Fibroblast of lung (primary cell): ENCODE results near the gene C17orf50. TPM values are rescaled to one million over a fixed set of nuclear protein-coding genes. Genes with fewer than 3 reads are reported as not detected.
A peak's percentile ranks its signal among the peaks of the same experiment; 100 is the strongest.

Experiments used
- DNase-seq, 2 donors: peaks; one replicate each; pipeline versions ENCODE4 v3.0.0 to v3.0.0-alpha.2; 2010; ENCODE audit warnings: low read depth in 2 of 2
- H2AFZ ChIP-seq: 2 replicates; pipeline ENCODE4 v1.5.1; 2012; ENCODE audit warnings: low read length, control low read depth, inconsistent platforms
- H3K27ac ChIP-seq: 2 replicates; pipeline ENCODE4 v1.5.1; 2011; ENCODE audit warnings: low read length, control low read depth; ENCODE audit not compliant: insufficient read depth
- H3K27me3 ChIP-seq: 2 replicates; pipeline ENCODE4 v1.5.1; 2011; ENCODE audit warnings: mild to moderate bottlenecking, low read length; ENCODE audit not compliant: control insufficient read depth, insufficient read depth
- H3K36me3 ChIP-seq: 2 replicates; pipeline ENCODE4 v1.5.1; 2011; ENCODE audit warnings: low read length; ENCODE audit not compliant: control insufficient read depth, insufficient read depth
- H3K4me1 ChIP-seq: 2 replicates; pipeline ENCODE4 v1.5.1; 2011; ENCODE audit warnings: low read length; ENCODE audit not compliant: control insufficient read depth, insufficient read depth; ENCODE audit errors: extremely low read depth
- H3K4me2 ChIP-seq: 2 replicates; pipeline ENCODE4 v1.5.1; 2011; ENCODE audit warnings: low read length, control low read depth; ENCODE audit not compliant: insufficient read depth; ENCODE audit errors: extremely low read depth
- H3K4me3 ChIP-seq, 4 experiments: fragments of 200-600 bp in 1 of 4; sonication (generic) in 1 of 4; replicated peaks in 1 of 4; 2 replicates each; pipeline ENCODE4 v1.5.1; 2011 to 2016; ENCODE audit warnings: low read length in 4 of 4, low read depth in 3 of 4, mild to moderate bottlenecking in 3 of 4, control low read depth in 2 of 4, inconsistent platforms in 1 of 4, mixed read lengths in 1 of 4; ENCODE audit not compliant: insufficient read depth in 1 of 4; ENCODE audit errors: control extremely low read depth in 1 of 4
- H3K79me2 ChIP-seq: 2 replicates; pipeline ENCODE4 v1.5.1; 2012; ENCODE audit warnings: mild to moderate bottlenecking, low read length, inconsistent platforms; ENCODE audit not compliant: control insufficient read depth, insufficient read depth
- H3K9ac ChIP-seq: 2 replicates; pipeline ENCODE4 v1.5.1; 2011; ENCODE audit warnings: mild to moderate bottlenecking, low read length, control low read depth; ENCODE audit not compliant: insufficient read depth
- H3K9me3 ChIP-seq: 2 replicates; pipeline ENCODE4 v1.5.1; 2012; ENCODE audit warnings: low read depth, low read length; ENCODE audit not compliant: control insufficient read depth, insufficient read depth
- H4K20me1 ChIP-seq: 2 replicates; pipeline ENCODE4 v1.5.1; 2011; ENCODE audit warnings: low read length; ENCODE audit not compliant: control insufficient read depth, insufficient read depth; ENCODE audit errors: extremely low read depth
- EZH2 ChIP-seq: IDR thresholded peaks from 2 replicates; pipeline ENCODE4 v1.5.1; 2012; ENCODE audit warnings: low read length, control low read depth, mild to moderate bottlenecking; ENCODE audit errors: missing control alignments
- polyA plus RNA-seq, 2 donors: library from polyadenylated mRNA; depleted of rRNA in 1 of 2; stranded (reverse) in 1 of 2; unstranded in 1 of 2; fragments of >200 nt; gene quantifications; 2 replicates each; pipeline ENCODE4 v1.2.1, GENCODE V29; 2011 to 2012; ENCODE audit warnings: missing spikeins in 1 of 2
- total RNA-seq: library from RNA; depleted of rRNA; stranded (reverse); fragments of >200 nt; gene quantifications from 2 replicates; pipeline ENCODE4 v1.2.1, GENCODE V29; 2014
- TF ChIP-seq, protein P1 (sequence below), 2 donors: IDR thresholded peaks in 1 of 2; conservative IDR thresholded peaks in 1 of 2; 1 replicate in 1 of 2; 2 replicates in 1 of 2; pipeline ENCODE4 v1.5.1; 2011 to 2012; ENCODE audit warnings: low read length in 2 of 2, control low read depth in 1 of 2, inconsistent platforms in 1 of 2, low read depth in 1 of 2, mild to moderate bottlenecking in 1 of 2

The C17orf50 gene
- total and polyA plus RNA-seq, 2 donors (not counting 1 experiment from before 2014, with no cell fraction given) = not detected

DNA sequence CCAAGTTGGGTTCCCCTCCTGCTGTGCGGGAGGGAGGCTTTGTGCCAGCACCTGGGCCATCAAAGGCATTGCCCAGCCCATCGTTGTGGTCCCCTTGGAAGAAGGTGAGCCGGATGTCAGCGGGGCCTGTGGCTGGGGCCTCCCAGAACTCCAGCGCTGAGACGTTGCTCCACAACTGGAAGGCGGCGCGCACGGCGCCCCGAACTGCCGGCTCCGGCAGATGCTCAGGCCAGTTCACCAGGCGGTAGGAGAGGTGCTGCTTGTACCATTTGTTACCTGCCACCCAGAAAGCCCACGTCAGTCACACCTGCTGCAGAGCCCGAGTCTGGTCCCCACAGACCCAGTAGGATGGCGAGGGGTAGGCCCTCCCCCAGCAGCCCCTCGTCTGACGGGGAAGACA is 12.4 kb downstream of the C17orf50 start:
- no peak overlapping the region for H2AFZ ChIP-seq
- H4K20me1 ChIP-seq = no peaks in the 10 kb centered on the region
- H3K27me3 ChIP-seq = peaks cover 17% of the 10 kb centered on the region
- H3K4me3 ChIP-seq = no peak overlapping the region
- no peak overlapping the region for H3K9ac ChIP-seq
- TF ChIP-seq EZH2 = no peak
- TF ChIP-seq, protein P1, sequence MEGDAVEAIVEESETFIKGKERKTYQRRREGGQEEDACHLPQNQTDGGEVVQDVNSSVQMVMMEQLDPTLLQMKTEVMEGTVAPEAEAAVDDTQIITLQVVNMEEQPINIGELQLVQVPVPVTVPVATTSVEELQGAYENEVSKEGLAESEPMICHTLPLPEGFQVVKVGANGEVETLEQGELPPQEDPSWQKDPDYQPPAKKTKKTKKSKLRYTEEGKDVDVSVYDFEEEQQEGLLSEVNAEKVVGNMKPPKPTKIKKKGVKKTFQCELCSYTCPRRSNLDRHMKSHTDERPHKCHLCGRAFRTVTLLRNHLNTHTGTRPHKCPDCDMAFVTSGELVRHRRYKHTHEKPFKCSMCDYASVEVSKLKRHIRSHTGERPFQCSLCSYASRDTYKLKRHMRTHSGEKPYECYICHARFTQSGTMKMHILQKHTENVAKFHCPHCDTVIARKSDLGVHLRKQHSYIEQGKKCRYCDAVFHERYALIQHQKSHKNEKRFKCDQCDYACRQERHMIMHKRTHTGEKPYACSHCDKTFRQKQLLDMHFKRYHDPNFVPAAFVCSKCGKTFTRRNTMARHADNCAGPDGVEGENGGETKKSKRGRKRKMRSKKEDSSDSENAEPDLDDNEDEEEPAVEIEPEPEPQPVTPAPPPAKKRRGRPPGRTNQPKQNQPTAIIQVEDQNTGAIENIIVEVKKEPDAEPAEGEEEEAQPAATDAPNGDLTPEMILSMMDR (conservative IDR thresholded peaks at IDR 0.05 in 1 of 2, IDR thresholded peaks at IDR 0.05 in 1 of 2; ENCODE audit: low read depth in 1 of 2, low read length in 2 of 2) = no peak
- no peak for DNase-seq
- no peak overlapping the region for H3K27ac ChIP-seq
- H3K4me2 ChIP-seq = no peak overlapping the region
- H3K9me3 ChIP-seq = no peaks in the 10 kb centered on the region
- H3K4me1 ChIP-seq = peaks cover 10% of the 10 kb centered on the region
- H3K36me3 ChIP-seq = no peaks in the 10 kb centered on the region
- no peaks in the 10 kb centered on the region for H3K79me2 ChIP-seq

DNA sequence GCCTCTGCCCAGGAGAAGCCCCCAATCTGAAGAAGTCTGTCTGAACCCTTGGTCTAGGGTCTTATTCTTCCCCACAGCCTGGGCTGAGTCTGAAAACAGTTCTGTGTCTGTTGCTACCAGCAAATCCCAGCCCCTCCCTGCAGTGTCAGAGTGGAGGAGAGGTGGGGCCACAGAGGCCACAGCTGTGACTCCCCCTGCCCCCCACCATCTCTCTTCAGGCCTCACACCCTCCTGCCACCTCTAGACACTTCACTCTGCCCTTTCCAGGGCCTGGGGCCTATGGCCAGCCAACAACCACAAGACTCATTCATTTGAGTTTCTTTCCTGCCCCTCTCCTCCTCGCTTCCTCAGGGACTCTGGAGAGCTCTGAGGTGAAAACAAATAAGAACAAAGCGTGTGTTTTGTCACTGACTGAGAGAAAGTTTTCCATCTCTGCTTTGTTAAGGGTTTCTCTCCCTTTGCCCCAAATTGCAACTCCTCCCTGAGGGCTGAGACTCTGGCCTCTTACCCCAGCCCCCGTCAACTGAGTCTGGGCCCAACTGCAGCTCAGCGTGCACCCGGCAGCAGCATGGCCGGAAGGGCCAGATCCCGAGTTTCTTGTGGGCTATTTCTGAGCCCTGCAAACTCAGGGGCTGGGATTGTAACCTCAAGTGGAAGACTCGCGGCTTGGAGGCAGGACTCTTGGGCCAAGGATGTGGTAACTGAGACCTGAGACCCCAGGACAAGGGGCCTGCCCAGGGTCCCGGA is 13.2 kb downstream of the C17orf50 start:
- H3K4me3 ChIP-seq = no peak overlapping the region
- H2AFZ ChIP-seq = no peak overlapping the region
- H3K4me2 ChIP-seq = no peak overlapping the region
- H3K9me3 ChIP-seq = no peaks in the 10 kb centered on the region
- peak in 1 of 2 donors; percentile 50 for DNase-seq
- peaks cover 15% of the 10 kb centered on the region for H3K27me3 ChIP-seq
- no peaks in the 10 kb centered on the region for H4K20me1 ChIP-seq
- TF ChIP-seq, protein P1 (conservative IDR thresholded peaks at IDR 0.05 in 1 of 2, IDR thresholded peaks at IDR 0.05 in 1 of 2; ENCODE audit: low read depth in 1 of 2, low read length in 2 of 2) = no peak
- TF ChIP-seq EZH2 = no peak
- no peaks in the 10 kb centered on the region for H3K79me2 ChIP-seq
- H3K4me1 ChIP-seq = peaks cover 14% of the 10 kb centered on the region
- H3K27ac ChIP-seq = no peak overlapping the region
- no peaks in the 10 kb centered on the region for H3K36me3 ChIP-seq
- H3K9ac ChIP-seq = no peak overlapping the region

DNA sequence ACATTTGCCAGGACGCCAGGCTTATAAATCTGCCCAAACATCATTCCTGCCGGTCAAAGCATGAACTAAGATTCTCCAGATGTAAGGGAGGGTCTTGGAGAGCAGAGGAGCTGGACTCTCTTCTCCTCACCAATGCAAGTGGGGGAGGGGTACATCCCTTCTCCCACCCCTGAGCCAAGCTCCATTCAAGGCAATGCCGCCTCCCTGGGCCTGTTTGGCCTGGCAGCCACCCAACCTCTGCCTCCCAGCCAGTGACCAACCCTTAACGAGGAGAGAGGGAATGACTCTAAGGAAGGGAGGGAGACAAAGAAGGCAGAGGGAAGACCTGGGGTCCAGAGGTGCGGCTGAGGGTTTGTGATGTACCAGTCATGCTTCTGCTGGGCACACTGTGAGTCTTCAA is 13.8 kb downstream of the C17orf50 start:
- Histone ChIP-seq H4K20me1 (no peaks in the 10 kb centered on the region), H3K9me3 (no peaks in the 10 kb centered on the region), H3K36me3 (no peaks in the 10 kb centered on the region), H3K27me3 (peaks cover 11% of the 10 kb centered on the region), H3K27ac (no peak overlapping the region), H3K4me3 (no peak overlapping the region), H3K79me2 (no peaks in the 10 kb centered on the region), H2AFZ (no peak overlapping the region), H3K4me2 (no peak overlapping the region), H3K4me1 (peaks cover 14% of the 10 kb centered on the region), H3K9ac (no peak overlapping the region)
- peak; percentile 75 to 80 for DNase-seq
- TF ChIP-seq, protein P1 (conservative IDR thresholded peaks at IDR 0.05 in 1 of 2, IDR thresholded peaks at IDR 0.05 in 1 of 2; ENCODE audit: low read depth in 1 of 2, low read length in 2 of 2) = no peak
- TF ChIP-seq EZH2 = no peak
